Measurements from ENCODE around the gene GPD2.

- TF ChIP-seq POLR2A (IDR thresholded peaks at IDR 0.05; ENCODE audit: low read depth, low read length), result no peak
- no peak for TF ChIP-seq POLR2AphosphoS5 (IDR thresholded peaks at IDR 0.05; ENCODE audit: low read depth, low read length)
Observed at GRCh38 chr2:156437272-156437930, 1.2 kb downstream of the GPD2 start.

All from GM12892 (cell line).